HL-60 (cell line): Measurements from ENCODE around the gene CREBBP.

Experiments used
- GABPA ChIP-seq: IDR thresholded peaks from 2 replicates; pipeline ENCODE4 v1.6.1; 2012; ENCODE audit warnings: low read depth
- POLR2AphosphoS5 ChIP-seq: IDR thresholded peaks from 2 replicates; pipeline ENCODE4 v1.6.1; 2012; ENCODE audit warnings: low read depth
- REST ChIP-seq: IDR thresholded peaks from 2 replicates; pipeline ENCODE4 v1.6.1; 2012; ENCODE audit warnings: low read depth; ENCODE audit not compliant: insufficient replicate concordance
- TF ChIP-seq, protein P1 (sequence below): IDR thresholded peaks from one replicate; pipeline ENCODE4 v1.5.1; 2011; ENCODE audit warnings: low read length, control low read depth, inconsistent platforms; ENCODE audit not compliant: insufficient read depth

DNA sequence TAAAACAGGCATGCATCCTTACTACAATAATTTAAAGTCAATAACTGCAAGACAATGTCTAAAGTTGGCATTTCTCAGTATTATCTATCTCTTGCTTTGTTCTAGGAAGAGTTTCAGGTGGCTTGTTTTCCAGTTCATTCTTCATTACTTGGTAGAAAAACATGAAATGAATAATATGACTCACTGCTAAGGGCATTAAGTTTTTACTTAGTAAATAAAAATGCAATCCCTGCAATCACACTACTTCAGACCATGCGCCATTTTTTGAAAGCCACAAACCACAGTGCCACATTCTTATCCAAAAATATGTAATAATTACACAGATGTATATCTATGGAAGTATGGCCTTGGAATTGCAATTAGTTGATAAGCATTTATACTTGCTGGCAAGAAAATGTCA lies 55.4 kb downstream of the CREBBP start:
- TF ChIP-seq REST, result no peak
- TF ChIP-seq, protein P1, sequence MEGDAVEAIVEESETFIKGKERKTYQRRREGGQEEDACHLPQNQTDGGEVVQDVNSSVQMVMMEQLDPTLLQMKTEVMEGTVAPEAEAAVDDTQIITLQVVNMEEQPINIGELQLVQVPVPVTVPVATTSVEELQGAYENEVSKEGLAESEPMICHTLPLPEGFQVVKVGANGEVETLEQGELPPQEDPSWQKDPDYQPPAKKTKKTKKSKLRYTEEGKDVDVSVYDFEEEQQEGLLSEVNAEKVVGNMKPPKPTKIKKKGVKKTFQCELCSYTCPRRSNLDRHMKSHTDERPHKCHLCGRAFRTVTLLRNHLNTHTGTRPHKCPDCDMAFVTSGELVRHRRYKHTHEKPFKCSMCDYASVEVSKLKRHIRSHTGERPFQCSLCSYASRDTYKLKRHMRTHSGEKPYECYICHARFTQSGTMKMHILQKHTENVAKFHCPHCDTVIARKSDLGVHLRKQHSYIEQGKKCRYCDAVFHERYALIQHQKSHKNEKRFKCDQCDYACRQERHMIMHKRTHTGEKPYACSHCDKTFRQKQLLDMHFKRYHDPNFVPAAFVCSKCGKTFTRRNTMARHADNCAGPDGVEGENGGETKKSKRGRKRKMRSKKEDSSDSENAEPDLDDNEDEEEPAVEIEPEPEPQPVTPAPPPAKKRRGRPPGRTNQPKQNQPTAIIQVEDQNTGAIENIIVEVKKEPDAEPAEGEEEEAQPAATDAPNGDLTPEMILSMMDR, result no peak
- no peak for TF ChIP-seq POLR2AphosphoS5
- no peak for TF ChIP-seq GABPA
